Cardiac muscle cell (in vitro differentiated cells and primary cell): ENCODE measurements around the gene KCNQ1. TPM values are rescaled to one million over a fixed set of nuclear protein-coding genes. Genes with fewer than 3 reads are reported as not detected.
A peak's percentile ranks its signal among the peaks of the same experiment; 100 is the strongest.

Experiments
- DNase-seq, 2 donors: peaks; one replicate each; pipeline versions ENCODE4 v3.0.0 to v3.0.0-alpha.2; 2010 to 2017; ENCODE audit warnings: low read depth in 1 of 2, low spot score in 1 of 2
- H3K27ac ChIP-seq: fragments of 200-600 bp; sonication (generic); 2 replicates; pipeline ENCODE4 v1.5.1; 2016
- H3K27me3 ChIP-seq: fragments of 200-600 bp; sonication (generic); 2 replicates; pipeline ENCODE4 v1.6.0; 2016; ENCODE audit warnings: control low read depth
- H3K36me3 ChIP-seq: fragments of 200-600 bp; sonication (generic); 2 replicates; pipeline ENCODE4 v1.5.1; 2016; ENCODE audit warnings: control low read depth
- H3K4me1 ChIP-seq: fragments of 200-600 bp; sonication (generic); 2 replicates; pipeline ENCODE4 v1.8.1; 2017; ENCODE audit warnings: low read depth, mild to moderate bottlenecking, mixed run types
- H3K4me3 ChIP-seq: fragments of 200-600 bp; sonication (generic); 2 replicates; pipeline ENCODE4 v1.5.1; 2016; ENCODE audit warnings: mild to moderate bottlenecking
- H3K9me3 ChIP-seq: fragments of 200-600 bp; sonication (generic); 2 replicates; pipeline ENCODE4 v1.5.1; 2017; ENCODE audit warnings: low read depth, mild to moderate bottlenecking, control low read depth
- CTCF ChIP-seq: IDR thresholded peaks from 2 replicates; pipeline ENCODE4 v1.5.1; 2012; ENCODE audit warnings: low read depth, mild to moderate bottlenecking, low read length
- polyA plus RNA-seq: library from polyadenylated mRNA; unstranded; fragments of >200 nt; fragmentation: Nextera tagmentation; extraction: Ambion mirVana; gene quantifications from 2 replicates; pipeline ENCODE4 v1.2.1, GENCODE V29; 2016
- total RNA-seq: library from RNA; depleted of rRNA; stranded (reverse); fragments of >200 nt; gene quantifications from 2 replicates; pipeline ENCODE4 v1.2.3, GENCODE V29; 2016

Gene KCNQ1
- total and polyA plus RNA-seq, 2 experiments from 2014 or later, result 13.9 to 18.6 TPM

GRCh38 chr11:2781408-2782274 is 336.8 kb downstream of the KCNQ1 start:
- Histone ChIP-seq H3K27me3 (no peaks in the 10 kb centered on the region), H3K27ac (peak overlapping the region; percentile 13), H3K4me1 (peaks cover 48% of the 10 kb centered on the region), H3K4me3 (no peak overlapping the region), H3K9me3 (peaks cover 5% of the 10 kb centered on the region), H3K36me3 (no peaks in the 10 kb centered on the region)
- TF ChIP-seq CTCF, result no peak
- DNase-seq, result no peak

DNA sequence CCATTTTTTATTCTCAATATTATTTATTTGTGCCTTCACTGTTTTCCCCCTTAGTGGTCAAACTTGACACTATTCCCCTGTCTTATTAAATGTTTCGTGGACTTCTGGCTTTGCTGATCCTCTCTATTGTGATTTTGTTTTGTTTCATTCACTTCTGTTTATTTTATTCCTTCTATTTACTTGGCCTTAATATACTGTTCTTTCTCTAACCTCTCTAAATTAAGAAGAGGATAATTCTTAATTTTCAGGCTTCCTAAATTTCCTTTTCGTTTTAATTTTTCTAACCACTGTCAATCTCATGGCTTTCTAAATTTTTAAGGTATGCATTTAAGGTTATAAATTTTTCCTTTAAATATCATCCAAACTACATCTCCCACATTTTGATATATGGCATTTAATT is 338.0 kb downstream of the KCNQ1 start:
- no peaks in the 10 kb centered on the region for H3K36me3 ChIP-seq
- TF ChIP-seq CTCF, result no peak
- H3K9me3 ChIP-seq, result peaks cover 5% of the 10 kb centered on the region
- no peak overlapping the region for H3K4me3 ChIP-seq
- H3K27me3 ChIP-seq, result no peaks in the 10 kb centered on the region
- no peak overlapping the region for H3K27ac ChIP-seq
- DNase-seq, result no peak
- H3K4me1 ChIP-seq, result peaks cover 50% of the 10 kb centered on the region

- Histone ChIP-seq H3K4me1 (peaks cover 49% of the 10 kb centered on the region), H3K4me3 (no peak overlapping the region), H3K36me3 (no peaks in the 10 kb centered on the region), H3K27me3 (no peaks in the 10 kb centered on the region), H3K27ac (no peak overlapping the region), H3K9me3 (peaks cover 5% of the 10 kb centered on the region)
- peak in 1 of 2 donors; percentile 27 for DNase-seq
- no peak for TF ChIP-seq CTCF
Measured at GRCh38 chr11:2783536-2784082, 338.8 kb downstream of the KCNQ1 start.

DNA sequence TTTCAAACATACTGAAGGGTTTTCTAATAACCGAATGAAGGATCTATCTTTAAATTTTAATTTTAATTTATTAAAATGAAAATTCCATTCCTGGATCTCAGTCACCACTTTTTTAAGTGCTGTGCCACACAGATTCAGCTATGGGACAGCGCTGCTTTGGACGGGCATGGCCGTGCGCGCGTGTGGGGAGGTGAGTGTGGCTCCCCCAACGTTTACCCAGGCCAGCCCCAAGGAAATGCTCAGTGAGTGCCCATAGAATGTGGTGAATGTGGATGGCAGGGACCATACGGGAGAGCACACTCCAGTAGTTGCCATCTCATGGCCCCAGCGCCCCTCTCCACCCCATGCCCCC is 343.0 kb downstream of the KCNQ1 start:
- Histone ChIP-seq H3K4me3 (no peak overlapping the region), H3K36me3 (no peaks in the 10 kb centered on the region), H3K4me1 (peaks cover 47% of the 10 kb centered on the region), H3K9me3 (peaks cover 5% of the 10 kb centered on the region), H3K27me3 (no peaks in the 10 kb centered on the region), H3K27ac (peak overlapping the region; percentile 95)
- DNase-seq, result no peak
- TF ChIP-seq CTCF, result no peak

DNA sequence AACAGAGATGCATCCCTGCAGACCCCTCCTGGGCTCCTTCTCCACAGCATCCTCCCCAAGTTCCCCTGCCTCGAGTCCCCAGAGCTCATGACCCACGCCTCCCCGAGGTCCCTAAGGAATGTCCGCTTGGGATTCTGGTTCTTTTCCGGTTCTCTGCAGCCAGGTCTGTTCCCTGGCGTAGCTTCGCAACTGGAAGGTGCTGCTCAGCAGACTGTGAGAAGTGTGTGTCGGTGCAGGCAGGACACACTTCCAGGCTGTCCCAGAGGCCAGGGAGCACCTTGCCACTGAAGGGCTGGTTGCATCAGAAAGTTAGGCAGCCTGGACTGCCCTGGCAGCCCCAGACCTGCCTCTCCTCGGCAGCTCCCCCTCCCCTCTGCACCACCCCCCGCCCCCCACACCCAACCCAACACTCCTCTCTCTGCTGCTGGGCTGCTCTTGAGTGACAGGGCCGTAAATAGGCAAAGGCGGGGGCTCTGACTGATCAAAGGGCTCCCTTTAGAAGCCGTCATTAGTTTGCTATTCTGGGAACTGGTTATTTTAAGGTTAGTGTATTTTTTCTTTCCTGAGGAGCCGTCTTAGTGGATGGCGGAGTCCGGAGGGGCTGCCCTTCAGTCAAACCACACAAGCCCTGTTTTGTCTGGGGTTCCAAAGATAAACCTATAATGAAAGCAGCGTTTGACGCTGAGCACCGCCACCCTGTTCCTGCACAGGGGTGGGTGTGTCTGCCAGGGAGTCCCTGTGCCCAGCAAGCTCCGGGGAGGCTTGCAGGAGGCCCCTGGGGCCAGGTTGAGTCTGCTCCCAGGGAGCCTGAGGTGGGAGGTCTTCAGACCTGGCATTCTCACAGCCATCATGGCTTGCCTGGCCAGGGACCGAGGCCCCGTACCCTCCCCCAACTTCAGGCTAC is 343.6 kb downstream of the KCNQ1 start:
- Histone ChIP-seq H3K4me3 (no peak overlapping the region), H3K27ac (peak overlapping the region; percentile 95)

More for the DNA sequence above, 343.6 kb downstream of the KCNQ1 start:
- no peak for TF ChIP-seq CTCF
- H3K9me3 ChIP-seq, result peaks cover 5% of the 10 kb centered on the region
- H3K36me3 ChIP-seq, result no peaks in the 10 kb centered on the region
- peaks cover 47% of the 10 kb centered on the region for H3K4me1 ChIP-seq
- DNase-seq, result peak in 1 of 2 donors; percentile 94
- H3K27me3 ChIP-seq, result no peaks in the 10 kb centered on the region
